GM18507 (cell line): ENCODE results near the gene VCP.

Experiments
- DNase-seq: peaks from one replicate; pipeline ENCODE4 v3.0.0; 2011; ENCODE audit warnings: low read depth; ENCODE audit not compliant: insufficient read length; ENCODE audit errors: extremely low spot score
- FAIRE-seq: peaks from 2 replicates; lab custom pipeline; 2011; peaks lifted over from hg19 to GRCh38; lab: Jason Lieb, UNC

VCP gene

DNA sequence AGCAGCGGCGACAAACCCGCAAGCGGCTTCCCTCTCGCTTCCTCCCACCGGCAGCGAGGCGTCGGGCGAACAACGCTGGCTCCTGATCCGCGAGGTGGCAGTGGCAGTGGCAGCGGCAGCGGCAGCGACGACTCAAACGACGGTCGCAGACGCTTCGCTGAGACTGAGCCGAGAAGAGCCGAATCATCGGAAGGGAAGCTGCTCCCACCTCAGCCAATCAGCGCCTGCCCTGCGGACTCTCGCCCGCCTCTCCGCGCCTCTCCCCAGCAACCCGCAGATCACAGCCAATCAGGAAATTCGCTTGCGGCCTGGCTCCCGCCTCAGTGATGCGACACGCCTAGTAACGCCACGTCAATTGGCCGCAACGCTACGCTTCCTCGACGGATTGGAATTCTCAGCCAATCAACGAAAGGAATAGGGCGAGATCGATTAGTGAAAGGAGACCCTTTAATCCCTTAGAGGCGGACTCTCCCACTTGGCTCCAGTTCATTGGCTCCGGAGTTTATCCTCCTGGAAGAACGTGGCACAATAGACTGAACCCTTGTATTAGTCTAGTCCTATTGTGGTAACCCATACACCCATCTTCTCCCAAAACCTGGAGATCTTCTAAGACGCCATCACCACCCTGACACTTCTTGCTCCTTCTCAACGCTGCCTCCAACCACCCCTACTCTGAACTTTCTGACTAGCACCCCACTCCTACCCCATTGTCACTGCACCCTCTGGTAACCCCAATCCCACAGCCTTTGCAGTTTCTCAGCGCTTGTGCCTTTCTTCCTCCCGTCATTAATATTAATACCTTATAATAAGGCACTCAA is at the start of gene VCP:
Gene VCP, minus strand, starts transcription at position 165 of the 818 bp plus-strand sequence. CDS start 272 bp downstream, outside the sequence.
- peak; percentile 100 for FAIRE-seq

DNA sequence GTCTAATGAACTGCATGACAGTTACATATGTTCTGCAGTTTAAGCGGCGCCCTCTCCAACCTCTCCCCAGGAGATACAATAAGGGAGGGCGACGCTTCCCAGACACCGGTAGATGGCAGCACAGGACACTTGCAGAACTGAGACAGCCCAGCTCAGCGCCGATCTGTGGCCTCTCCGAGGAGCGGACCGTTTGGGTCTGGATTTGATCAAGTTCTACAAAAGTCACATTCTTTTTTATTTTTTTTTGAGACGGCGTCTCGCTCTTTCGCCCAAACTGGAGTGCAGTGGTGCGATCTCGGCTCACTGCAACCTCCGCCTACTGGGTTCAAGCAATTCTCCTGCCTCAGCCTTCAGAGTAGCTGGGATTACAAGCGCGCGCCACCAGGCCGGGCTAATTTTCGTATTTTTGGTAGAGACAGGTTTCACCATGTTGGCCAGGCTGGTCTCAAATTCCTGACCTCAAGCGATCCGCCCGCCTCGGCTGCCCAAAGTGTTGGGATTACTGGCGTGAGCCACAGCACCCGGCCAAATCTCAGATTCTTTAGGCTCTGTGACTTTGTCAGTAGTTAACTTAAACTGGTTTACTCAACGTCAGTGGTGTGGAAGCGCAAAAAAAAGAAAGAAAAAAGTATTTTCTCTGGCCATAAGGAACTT is 44.6 kb upstream of the VCP start:
- FAIRE-seq (peak; percentile 90), DNase-seq (peak; percentile 71)

More for the DNA sequence above, at the start of gene VCP:
- peak; percentile 98 for DNase-seq

DNA sequence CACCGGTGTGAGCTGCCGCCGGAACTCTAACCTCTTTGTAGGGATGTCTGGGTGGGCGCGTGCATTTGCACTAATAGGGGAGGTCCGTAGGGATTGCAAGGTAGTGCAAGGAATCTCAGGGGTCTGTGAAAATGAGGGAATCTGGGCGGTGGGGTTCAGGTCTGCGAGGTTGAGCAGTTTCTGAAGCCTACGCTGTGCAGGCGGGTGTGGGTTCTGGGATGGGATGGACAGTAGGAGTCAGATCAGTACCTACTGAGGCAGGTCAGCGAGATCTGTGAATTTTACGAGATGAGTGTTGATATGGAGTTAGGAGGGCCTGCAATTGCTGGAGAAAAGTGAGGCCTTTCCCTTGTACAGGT is 44.1 kb upstream of the VCP start:
- no peak for FAIRE-seq

DNA sequence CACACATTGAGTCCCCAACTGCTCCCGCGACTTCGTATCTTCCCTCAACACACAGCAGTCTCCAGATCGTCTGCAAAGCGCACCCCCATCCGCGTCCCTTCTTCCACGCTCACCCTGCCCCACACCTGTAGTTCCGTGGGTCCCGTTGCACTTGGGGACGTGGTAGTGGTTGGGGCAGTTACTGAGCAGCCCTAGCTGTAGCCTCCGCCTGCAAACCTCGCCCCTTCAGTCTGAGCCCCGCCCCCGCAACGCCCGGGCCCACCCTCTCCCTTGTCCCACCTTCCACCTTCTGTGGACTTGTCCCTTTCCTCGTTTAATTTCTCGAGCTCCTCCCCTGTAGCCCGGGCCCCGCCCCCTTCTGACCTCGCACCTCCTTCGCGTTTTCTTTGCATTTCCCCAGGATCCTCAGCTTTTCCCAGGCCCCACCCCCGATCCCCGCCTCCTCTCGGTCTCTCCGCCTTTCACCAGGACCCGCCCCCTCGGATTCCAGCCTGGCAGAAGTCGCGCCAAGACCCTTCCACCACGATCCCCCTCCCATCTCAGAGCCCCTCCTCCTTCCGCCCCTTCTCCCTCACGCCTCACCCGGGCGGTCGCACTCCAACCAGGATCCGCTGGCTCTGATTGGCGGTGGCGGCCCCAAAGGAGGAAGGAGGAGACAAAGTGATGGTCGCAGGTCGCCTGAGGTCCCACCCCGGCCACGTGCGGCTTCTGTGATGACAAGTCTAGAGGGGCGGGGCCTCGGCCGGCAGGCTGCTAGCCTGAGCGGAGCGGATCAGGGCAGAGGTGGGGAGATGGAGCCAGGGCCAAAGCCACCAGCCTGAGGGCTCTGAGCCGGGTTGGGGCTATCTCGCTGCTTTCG is 43.5 kb upstream of the VCP start, which contains the start of gene ATOSB:
Gene ATOSB, minus strand, starts transcription at position 183 of the 859 bp plus-strand sequence. CDS start 7,588 bp downstream, outside the sequence.
- peak; percentile 82 for DNase-seq
- FAIRE-seq = peak; percentile 86

More for the DNA sequence above, 44.1 kb upstream of the VCP start:
- DNase-seq = no peak

DNA sequence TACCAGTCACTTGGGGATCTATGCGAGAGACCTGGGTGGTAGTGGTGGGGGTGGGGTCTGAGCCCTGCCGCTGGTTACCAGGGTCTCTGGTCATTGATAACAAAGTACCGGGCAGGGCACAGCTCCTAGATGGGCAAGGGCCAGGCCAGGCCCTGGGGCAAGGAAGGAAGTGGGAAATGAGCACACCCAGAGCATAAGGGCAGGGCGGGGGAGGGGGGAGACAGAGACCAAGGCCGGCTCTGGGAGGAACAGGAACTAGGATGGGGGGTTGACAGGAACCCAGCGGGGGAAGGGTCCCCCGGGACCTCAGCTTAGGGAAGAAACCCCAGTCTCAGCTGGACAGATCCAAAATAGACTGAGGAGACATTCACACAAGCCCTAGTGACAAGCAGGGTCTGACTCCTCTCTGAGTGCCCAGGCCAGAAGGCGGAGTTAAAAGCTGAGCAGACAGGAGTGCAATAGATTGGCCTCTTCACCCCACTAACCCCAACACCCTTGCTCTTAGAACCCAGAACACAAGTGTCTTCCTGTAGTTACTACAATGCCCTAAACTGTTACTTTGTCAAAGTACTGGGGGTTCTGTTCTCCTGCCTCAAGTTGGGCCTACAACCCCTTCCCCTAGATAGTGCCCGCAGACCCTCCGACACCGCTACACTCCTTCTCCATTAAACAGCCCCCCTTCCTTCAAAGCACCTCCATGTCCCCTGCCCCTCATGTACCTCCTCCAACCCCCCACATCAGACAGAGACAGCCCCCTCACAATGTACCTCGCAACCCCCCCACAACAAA is 42.6 kb upstream of the VCP start:
- FAIRE-seq (peak; percentile 79), DNase-seq (no peak)

DNA sequence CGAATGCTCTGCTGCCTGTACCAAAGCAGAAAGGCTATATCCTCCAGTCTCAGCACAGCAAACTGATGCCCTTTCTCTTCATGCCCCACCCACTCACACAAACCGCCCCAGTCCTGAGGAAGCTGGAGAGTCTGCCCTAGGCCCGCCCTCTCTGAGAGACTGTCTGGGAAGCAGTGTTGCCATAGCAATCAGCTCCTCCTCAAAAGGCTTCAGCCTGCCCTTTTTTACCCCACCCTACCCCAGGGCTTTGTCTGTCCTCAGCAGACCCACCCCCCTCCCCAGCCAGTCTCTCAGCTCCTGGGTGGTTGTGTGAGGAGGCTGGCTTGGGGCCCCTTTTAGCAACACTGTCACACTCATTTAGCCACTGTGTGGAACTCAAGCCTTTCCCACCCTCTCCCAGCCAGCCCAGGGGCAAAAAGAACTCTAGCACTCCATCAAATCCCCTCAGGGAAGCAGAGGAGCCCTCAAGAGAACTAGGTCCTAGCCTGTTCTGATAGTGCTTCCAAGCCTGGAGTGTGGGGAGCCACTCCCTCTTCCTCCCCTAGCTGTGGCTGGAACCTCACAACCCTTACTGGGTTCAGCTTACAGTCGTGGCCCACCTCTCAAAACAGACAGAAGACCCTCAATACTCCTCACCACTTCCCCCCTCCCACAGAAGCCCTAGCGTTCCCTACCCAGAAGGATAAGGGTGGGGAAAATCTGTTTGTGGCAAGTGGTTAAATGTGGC is 41.9 kb upstream of the VCP start:
- no peak for DNase-seq
- FAIRE-seq = peak; percentile 83

DNA sequence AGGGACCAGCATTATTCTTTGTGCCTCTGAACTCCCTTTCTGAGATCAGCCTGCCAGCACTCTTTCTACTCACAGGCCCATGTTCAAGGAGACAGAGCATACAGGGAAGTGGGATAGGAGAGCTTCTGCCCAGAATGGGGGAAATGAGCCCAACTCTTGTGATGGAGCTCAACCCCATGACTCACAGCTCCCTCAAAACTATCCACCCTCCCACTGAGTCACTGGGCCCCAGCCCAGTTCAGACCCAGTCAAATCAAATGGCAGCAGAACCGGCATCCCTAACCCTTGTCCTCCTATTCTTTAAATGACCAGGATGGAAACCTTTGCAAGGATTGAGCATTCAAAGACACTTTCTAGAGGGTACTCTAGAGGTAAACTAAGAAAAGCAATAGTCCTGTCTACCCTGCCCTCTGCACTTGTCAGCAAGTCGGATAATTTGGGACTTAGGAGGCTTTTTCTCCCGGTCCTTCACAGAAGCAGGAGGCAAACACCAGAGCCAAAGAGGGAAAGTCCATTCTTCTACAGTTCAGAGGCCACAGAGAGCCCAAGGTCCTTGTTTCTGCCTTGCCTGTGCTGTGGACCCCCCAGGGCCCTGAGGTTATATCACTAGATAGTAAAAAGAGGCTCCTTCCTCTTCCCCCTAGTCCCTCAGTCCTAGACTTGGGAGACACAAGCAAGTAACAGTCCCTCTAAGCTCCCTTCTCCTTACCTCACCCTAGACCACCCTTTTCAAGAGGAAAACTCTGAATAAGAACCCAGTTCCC is 40.0 kb upstream of the VCP start:
- DNase-seq (no peak), FAIRE-seq (no peak)

DNA sequence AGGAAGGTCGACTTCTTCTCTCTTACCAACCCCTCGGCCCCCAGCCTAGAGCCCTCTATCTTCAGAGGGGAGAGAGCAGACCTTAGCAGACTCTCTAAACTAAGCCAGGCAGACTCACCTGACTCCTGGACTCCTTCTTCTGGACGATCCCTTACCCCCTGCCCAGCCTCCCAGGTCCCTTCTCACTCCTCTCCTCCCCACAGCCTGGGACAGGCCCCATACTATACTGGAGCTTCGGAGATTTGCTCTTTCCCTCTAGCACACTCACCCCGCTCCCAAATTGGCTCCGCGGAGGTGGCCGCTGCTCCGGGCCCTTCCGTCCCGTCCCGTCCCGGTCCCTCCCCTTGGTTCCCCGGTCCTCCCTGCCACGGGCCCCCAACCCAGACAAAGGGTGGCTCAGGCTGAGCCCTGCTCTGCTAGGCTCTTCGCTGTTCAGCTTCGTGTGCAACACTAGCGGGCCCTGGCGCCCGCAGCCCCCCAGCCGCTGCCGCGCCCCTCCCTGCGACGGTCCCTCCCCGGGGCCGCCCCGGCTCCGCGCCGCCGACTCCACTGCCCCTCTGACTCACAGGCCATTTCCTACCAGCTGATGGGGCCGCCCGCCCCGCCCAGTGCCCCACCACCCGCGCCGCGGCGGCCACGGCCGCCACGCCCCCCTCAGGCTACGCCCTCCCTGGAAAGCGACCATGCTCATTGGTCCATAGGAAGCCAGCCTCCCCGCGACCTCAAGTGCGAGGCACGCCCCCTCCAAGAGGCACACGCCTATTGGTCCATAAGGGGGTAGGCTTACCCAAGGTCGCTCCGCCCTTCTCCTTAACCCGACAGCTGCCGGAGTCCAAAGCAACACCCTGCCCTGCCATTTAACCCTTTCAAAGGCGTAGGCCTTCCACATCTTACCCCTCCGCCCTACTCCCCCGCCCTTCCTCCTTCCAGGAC is 38.8 kb upstream of the VCP start:
- peak; percentile 90 for DNase-seq
- FAIRE-seq = peak; percentile 98

DNA sequence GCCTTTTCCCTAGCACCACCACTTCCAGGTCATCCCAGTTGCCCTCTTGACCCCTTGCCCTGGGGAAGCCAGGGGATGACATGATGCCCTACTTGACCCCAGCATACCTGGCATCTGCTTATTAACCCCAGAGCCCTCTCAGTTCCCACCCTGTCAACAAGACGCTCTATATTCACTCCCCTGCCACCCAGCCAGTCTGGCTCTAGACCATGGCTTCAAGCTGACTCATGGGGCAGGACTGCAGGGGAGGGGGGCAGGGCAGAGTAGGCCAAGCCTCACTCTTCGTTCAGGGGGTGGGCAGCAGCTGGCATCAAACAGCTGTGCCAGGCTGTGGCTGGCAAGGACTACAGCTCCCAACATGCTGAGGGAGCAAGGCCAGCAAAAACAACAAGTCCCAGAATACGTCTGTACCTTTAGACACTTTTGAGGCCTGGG is 37.9 kb upstream of the VCP start:
- FAIRE-seq = no peak

DNA sequence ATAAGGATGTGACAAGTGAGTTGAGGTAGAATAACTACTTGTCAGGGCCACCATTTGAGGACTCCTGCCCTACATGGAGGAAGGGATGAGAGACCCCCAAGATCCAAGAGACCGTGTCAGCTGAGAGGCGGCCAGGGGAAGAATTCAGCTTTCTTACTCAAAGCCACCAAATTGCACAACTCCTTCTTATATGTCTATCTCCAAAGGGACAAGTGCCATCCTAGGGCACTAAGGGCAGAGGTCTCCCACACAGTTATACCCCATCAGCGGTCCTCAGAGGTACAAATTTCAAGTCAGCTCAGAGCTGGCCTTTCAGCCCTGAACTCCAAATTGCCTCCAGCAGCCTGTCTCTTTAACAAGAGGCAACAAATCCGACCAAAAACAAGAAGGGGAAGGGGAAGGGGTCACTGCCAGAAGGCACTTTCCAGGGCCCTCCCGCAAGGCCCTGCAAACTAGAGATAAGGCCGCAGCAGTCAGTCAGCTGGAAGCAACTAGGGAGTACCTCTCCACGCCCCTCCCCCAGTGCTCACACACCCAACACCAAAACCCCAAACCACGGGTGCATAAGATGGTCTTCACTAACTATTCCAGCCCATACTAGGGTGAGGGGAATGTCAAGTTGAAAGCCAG is 36.6 kb upstream of the VCP start:
- no peak for FAIRE-seq
- DNase-seq = no peak

More for the DNA sequence above, 37.9 kb upstream of the VCP start:
- DNase-seq = no peak

DNA sequence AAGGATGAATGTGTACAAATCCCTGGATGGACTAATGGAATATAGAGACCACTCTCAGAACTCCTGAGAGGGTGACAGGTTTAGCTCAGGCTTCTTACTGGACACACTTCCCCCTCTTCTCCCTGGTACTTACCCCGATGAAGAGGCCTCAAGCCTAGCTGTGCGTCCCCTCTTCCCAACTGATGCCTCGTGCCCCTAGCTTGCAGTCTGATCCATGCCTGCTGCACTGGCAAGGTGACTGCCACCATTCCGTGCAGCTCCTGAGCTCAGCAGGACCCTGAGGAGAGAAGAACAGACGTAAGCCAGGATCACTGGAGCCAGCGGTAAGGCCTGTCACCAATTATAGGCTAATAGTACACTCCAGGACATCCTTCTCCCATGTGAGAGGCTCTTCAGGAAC is 36.0 kb upstream of the VCP start:
- DNase-seq = no peak
- FAIRE-seq = no peak

DNA sequence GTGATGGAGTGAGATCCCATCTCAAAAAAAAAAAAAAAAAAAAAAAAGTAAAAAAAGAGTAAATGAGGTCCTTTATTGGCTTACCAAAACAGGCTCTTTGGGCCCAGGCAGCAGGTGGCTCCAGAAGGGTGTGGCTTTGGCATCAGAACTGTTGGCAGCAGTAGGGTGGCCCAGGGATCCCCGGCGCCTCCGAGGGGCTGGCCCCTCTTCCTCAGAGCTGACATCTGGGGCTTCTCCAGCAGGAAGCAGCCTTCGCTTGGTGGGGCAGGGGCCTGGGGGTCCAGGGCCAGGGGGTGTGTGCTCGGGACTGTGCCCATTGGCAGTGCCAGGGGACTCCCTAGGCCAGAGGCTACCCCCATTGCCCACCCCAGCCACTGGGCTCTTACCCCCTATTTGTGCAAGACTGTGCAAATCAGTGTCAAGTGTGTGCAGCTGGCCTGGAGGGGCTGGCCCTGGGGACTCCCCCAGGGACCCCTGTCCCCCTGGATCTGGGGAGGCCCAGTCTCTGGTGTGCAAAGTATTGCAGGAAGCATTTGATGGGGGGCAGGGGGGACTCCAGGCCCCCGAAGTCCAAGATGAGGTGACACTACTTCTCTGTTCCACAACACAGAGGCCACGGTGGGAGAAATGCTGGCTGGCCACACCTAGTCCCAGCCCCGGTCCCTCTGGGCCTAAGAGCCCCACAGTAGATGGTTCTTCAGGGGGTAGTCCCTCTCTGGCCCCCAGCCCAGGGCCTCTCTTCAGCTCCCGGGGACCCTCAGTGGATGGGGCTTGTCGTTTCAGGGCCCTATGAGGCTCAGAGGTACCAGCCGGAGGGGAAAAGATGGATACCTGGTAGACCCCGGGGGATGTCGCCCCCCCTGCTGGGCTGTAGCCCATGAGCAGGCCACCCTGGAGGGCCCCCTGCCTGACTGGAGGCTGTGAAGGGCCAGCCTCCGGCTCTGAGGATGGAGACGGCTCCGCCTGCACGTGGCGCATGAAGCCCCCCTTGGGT is 35.2 kb upstream of the VCP start:
- DNase-seq (no peak), FAIRE-seq (no peak)

DNA sequence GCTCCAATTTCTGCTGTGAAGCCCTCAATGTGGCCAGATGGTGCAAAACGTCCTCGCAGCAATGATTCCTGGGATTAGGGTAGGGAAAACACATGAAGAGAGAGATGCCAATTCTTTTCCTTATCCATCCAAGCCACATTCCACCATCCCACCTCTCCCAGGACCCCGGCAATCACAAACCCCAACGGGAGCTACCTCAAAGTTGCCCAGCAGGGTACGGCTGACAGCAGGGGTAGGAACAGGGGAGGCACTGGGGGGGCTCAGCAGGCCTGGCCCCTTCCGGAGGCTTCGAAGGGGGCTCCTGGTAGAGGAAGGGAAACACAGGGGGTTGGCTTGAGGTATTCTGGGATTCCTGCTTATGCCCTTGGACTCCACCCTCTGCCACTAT is 33.9 kb upstream of the VCP start:
- DNase-seq (no peak), FAIRE-seq (no peak)

DNA sequence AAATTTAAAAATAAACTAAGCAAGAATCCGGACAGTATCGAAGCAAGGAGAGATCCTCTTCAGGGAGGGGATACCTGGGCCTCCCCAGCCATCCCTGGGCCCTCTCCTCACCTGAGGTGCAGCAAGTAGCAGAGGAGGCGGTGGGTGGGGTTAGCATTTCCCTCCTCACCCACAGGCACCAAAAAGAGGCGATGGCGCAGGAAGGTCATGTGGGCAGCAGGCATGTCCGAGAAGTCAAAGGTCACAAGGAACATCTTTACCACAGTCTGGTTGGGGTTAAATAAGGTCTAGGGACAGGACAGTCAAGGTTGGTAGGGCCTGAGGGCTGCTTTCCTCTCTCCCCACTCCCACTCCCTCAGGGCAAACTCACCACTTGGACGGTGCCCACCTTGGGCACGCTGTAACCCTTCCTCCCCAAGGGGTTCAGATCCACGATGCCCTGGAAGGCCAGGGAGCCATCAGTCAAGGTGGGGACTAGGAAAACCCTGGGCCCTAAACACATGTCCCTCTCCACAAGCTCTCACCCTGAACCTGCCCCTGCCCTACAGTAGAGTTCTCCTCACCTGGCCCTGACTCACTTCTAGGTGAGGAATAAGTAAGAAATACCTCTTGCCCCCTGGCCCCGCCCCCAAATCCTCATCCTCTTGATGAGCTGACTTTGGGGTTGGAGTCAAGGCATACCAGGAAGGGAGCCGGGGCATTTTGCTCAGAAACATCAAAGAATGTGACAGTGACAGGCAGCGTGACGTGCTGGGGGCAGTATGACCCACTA is 33.3 kb upstream of the VCP start:
- FAIRE-seq (no peak), DNase-seq (no peak)

DNA sequence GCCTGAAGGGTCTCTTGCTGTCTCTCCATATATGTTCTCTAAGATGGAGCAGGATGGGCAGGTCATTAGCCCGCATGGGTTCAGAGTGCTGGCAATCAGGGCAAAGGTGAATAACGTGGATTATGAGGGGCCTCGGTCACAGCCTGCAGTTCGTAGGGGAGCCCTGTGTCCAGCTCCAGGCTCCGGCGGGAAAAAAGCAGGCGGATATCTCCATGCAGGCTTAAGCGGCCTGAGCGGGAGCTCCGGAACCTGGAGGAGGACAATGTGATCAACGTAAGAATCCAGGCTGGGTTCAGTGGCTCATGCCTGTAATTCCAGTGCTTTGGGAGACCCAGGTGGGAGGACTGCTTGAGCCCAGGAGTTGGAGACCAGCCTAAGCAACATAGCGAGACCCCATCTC is 32.7 kb upstream of the VCP start:
- FAIRE-seq (no peak), DNase-seq (no peak)
